ENCODE measurements around the gene BCAN.
"Not testable (repeated sequence)": the region's sequence is repeated elsewhere in the genome, so short reads cannot be mapped to it uniquely, and the experiment has no call there.

The BCAN gene

DNA sequence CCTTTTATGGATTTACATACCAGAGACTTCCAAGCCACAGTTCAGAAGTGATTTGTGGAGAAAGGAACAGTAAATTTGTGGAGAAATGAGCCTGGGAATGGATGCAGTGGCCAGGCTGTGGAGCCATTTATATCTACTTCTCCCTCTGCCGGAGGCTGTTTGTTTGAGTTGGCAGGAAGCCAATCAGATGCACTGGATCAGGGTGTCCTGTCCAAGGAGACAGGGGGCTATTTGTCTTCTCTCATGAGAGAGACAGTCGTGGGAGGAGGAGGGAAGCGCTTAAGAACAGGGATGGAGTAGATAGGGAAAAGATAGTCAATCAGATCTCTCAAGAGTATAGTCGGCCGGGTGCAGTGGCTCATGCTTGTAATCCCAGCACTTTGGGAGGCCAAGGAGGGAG lies 25.5 kb upstream of the BCAN start:
- DNase-seq, result peak in 50 of 56 donors; percentile 23 to 88 (median 64)

DNA sequence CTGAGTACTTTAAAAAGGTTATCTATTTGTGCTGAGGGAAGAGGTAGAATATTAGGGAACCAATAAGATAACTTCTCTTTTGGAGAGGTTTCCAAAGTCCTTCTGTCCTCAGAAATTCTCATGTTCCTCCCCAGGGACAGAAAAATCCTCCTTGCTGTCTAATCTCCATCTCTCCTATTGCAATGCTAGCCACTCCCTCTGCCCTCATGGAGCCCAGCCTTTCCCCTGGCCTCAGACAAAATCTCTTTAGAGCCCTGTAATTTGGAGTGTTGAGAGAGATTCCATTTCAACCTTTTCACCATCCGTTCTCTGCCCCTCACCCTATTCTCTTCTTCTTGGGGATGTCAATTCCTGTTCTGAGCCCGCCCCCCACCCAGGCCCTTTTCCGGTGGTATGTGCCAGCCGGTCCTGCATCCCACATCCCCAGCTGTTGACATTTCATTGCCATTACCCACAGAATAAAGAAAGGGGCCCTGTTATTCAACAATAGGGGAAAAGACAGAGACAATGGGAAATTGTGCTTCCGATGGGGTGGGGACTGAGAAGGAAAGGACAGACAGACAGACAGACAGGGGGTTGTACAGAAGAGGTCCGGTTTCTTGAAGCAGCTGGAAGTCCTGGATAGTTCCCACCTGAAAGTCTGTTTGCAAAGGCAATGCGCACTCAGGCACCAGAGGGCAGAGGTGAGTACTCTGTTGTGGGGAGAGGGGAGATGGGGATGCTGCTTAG lies 22.9 kb upstream of the BCAN start, which contains the start of gene HAPLN2:
Gene HAPLN2 (plus strand): TSS at position 563 of the 729 bp plus-strand sequence. CDS start 4,076 bp downstream, outside the sequence.
- peak in 43 of 56 donors; percentile 22 to 82 (median 53) for DNase-seq

DNA sequence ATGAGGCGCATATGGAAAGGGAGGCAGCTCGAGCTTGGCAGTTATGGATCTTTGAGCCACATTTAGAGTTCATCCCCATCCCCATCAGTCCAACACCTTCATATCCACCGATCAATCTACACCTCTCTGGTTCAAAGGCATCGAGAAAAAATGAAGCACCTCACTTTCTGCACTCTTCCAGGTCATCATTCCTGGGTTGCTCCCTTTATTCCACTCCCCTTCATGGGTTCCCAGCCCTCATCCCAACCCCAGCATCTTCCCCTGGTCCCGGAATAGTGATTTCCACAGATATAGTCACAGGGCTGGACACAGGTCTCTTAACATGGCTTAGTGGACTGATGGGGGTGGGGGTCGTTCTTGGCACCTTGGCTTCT lies 22.3 kb upstream of the BCAN start:
- peak in 1 of 56 donors; percentile 43 for DNase-seq

DNA sequence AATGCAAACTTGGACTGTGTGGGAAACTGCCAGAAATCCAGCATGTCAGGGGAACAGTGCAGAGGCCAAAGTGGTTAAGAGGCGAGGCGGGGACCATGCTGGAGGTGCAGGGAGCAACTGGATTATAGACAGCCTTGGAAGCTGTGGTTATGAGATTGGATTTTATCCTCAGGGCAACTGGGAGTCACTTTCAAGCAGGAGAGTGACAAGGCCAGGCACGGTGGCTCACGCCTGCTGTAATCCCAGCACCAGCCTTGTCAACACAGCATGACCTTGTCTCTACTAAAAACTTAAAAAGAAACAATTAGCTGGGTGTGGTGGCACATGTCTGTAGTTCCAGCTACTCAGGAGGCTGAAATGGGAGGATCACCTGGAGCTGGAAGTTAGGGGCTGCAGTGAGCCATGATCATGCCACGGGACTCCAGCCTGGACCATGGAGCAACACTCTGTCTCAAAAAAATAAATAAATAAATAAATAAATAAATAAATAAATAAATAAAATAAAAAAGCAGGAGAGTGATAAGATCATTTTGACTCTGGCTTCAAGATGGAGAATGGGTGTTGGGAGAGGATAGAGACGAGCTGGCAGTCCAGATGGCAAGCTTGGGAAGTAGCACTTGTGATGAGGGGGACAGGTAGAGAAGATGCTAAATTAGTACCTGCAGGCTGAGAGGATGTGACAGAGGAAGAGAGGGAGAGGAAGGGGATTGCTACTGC lies 19.2 kb upstream of the BCAN start:
- DNase-seq, result peak in 1 of 56 donors; percentile 30

DNA sequence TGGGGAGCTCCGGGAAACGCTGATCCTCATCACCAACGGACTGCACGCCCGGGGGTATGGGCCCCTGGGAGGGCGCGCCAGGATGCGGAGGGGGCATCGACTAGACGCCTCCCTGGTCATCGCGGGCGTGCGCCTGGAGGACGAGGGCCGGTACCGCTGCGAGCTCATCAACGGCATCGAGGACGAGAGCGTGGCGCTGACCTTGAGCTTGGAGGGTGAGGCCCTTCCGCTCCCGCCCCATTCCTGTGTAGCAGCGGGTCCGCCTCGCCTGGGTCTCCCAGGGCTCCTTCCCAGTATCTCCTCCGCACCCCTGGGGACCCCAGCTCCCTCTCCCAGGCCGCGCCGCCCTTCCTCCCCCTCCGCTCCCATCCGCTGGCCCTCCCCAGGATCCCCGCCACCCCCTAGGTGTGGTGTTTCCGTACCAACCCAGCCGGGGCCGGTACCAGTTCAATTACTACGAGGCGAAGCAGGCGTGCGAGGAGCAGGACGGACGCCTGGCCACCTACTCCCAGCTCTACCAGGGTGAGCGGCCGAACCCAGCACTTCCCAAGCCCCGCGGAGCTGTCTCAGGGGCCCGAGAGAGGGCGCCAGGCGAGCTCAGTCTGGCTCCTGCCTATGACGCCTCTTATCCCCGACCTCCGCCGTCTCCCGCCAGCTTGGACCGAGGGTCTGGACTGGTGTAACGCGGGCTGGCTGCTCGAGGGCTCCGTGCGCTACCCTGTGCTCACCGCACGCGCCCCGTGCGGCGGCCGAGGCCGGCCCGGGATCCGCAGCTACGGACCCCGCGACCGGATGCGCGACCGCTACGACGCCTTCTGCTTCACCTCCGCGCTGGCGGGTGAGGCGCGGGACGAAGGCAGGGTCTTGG lies 17.7 kb upstream of the BCAN start:
- peak in 27 of 56 donors; percentile 16 to 67 (median 40) for DNase-seq

DNA sequence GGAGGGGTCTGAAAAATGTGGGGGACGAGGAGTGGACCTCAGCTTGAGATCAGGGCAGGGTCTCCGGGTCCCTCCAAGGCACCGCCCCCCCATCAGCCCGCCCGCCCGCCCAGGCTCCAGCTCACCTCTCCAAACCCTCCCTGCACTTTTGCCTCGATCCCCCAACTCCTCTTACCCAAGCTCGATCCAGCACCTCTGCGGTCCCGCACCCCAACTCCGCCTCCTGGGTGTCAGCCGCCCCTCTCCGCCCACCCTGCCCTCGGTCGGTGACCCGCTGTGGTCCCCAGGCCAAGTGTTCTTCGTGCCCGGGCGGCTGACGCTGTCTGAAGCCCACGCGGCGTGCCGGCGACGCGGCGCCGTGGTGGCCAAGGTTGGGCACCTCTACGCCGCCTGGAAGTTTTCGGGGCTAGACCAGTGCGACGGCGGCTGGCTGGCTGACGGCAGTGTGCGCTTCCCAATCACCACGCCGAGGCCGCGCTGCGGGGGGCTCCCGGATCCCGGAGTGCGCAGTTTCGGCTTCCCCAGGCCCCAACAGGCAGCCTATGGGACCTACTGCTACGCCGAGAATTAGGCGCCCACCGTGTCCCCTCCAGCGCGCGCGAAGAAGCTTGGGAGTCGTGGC lies 17.0 kb upstream of the BCAN start:
- peak in 2 of 56 donors; percentile 27 to 28 for DNase-seq

DNA sequence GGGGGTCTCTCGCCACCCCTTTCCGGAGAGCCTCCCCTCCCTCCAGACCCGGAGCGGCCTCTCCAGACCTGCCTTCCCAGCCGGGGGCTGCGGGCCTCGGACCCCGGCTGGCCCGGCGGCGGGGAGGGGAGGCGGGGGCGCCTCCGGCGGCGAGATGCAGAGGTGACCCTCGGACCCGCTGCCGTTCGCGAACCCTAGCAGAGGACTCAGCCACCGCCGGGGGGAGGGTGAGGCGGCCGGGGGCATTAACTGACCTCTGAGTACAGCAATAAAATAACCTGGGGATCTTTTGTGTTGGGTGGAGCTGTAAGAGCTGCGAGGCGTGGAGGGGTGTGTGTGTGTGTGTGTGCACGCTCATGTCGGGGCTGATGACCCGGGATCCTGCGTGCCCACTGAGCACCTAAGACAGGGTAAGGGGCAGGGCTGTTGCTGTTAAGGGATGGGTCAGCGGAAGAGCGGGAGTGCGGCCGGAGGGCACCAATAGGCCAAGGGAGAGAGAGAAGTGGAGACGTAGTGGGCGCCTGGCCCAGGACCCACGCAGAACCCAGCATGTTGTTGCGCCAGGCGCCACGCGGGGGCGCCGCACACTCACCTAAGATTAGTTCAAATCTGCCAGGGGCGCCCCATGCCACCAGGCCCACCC lies 16.4 kb upstream of the BCAN start:
- peak in 43 of 56 donors; percentile 15 to 88 (median 46) for DNase-seq

DNA sequence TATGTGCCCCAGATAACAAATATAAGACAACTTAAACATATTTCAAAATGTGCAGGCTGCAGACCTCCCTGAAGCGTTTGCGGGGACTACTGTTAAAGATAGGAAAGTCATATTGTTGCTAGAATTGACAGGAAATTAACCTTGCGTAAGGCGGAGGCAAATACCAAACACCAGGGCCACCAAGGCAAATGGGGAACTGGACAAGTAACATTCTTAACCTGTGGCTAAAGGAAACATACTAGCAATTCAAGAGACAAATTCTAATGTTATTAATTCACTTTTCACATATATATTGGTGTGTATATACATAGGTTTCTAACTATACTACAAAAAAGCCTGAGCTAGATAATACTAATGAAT lies 15.9 kb upstream of the BCAN start:
- no peak for DNase-seq

DNA sequence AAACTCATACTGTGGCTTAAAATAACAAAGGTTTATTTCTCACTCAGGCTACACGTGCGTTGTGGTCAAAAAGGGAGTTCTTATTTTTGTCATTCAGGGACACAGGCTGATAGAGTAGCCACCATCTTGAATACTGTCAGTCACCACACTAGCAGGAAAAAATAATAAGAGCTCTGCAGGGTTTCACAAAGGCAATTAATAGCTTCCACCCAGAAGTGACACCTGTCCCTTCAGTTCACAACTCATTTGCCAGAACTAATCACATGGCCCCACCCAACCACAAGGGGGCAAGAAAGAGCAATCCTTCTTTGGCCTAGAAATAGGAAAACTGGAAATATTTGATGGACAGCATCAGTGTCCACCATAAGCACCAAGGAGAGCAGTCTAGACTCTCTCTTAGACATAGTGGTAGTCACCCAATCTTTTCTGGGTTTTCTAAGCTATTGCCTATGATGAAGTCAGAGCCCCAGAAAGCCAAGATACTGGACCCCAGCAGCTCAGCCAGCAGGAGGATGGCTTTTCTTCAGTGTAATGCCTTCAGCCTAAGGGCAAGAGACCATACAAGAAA lies 14.5 kb upstream of the BCAN start:
- DNase-seq, result peak in 15 of 56 donors; percentile 9 to 71 (median 22)

DNA sequence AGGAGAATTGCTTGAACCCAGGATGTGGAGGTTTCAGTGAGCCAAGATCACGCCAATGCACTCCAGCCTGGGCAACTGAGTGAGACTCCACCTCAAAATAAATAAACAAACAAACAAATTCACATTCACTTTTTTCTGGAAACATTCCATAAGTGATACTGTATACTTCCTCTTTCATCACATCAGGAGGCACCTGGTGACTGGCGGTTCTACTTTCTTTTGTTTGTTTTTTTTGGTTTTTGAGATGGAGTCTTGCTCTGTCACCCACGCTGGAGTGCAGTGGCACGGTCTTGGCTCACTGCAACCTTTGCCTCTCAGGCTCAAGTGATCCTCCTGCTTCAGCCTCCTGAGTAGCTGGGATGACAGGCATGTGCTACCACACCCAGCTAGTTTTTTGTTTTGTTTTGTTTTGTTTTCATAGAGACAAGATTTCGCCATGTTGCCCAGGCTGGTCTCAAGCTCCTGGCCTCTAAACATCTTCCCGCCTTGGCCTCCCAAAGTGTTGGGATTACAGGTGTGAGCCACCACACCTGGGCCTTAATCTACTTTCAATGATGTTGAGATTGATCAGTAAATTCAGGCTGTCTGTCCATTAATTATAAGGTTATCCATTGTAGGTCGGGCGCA lies 12.0 kb upstream of the BCAN start:
- DNase-seq, result no peak

DNA sequence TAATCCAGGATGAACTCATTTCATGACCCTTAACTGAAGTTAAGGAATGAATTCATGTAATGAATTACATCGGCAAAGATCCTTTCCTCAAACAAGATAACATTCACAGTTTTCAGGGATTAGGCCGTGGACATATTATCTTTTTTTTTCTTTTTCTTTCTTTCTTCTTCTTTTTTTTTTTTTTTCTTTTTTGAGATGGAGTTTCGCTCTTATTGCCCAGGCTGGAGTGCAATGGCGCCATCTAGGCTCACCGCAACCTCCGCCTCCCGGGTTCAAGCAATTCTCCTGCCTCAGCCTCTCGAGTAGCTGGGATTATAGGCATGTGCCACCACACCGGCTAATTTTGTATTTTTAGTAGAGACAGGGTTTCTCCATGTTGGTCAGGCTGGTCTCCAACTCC lies 10.8 kb upstream of the BCAN start:
- DNase-seq, result not testable (repeated sequence)

DNA sequence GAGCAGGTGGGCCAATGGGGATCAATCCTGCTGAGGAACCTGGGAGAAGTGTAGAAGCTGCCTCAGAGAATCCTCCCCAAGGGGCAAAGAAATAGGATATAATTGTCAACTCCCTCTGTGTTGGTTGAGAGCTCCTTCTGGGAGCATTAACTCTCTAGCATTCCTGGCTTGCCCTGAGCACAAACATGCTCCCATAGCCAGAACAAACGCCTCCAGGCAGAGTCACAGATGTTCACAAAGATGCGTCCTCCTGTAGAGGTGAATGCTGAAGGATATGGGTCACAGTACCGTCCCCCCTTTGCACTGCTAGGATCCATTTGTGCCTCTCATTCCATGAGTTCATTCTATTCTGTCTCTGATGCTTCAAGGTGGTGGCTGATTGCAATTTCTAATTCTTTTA lies 9.6 kb upstream of the BCAN start:
- DNase-seq, result no peak

DNA sequence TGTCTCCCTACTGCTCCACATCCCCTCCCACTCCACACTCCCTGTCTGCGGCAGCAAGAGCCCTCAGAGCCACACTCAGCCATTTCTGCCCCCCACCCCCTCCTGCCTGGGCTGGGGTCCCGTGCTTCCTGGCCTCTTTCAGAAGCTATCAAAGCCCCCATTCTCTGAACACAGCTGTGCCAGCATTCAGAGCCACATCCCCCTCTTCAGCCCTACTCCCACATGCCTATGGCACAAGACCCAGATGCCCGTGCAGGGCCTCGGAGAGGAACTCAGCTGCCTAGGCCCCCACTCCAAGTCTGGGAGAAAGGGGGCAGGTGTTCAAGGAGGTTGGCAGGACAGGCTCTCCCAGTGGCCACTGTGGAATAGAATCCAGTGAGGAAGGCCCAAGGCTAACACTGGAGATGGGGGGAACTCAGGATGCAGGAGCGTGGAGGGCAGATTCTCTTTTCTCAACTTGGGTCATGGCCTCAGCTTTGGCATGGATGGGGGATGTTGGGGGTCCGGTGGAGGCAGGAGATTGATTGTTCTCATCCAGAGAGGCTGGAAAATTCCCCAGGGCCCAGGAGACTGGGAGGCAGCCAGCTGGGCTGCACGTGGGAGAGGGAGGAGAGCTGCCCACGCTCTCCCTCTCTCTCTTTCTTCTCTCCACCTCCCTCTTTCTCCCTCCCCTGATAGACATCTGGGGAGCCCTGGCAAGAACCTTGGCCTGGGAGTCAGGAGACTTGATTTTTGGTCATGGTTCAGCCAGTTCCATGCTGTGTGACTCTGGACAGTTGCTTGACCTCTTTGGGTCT lies 3.5 kb upstream of the BCAN start:
- peak in 32 of 56 donors; percentile 26 to 85 (median 56) for DNase-seq

DNA sequence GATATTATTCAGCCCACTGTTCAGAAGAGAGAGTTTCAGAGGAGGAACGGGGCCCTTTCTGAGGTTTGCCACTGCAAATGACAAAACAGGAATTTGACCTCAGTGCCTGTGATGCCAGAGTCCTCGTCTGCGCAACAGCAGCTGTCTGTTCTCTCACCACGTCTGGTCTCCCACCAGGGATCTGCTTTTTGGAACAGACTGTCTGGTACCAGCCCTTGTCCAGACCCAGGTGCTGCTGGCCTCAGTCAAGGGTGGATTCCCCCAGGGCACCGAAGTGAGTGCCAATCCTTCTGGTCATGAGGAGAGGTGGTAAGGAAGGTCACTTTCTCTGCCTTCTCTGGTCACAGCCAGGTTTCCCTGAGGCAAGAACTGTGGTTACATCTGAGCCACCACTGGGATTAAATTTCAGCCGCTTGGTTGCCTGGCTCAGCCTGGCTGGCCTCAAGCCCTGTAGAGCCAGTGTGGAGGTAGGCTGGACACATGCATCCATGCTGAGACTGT lies 2.3 kb upstream of the BCAN start:
- peak in 1 of 56 donors; percentile 23 for DNase-seq

DNA sequence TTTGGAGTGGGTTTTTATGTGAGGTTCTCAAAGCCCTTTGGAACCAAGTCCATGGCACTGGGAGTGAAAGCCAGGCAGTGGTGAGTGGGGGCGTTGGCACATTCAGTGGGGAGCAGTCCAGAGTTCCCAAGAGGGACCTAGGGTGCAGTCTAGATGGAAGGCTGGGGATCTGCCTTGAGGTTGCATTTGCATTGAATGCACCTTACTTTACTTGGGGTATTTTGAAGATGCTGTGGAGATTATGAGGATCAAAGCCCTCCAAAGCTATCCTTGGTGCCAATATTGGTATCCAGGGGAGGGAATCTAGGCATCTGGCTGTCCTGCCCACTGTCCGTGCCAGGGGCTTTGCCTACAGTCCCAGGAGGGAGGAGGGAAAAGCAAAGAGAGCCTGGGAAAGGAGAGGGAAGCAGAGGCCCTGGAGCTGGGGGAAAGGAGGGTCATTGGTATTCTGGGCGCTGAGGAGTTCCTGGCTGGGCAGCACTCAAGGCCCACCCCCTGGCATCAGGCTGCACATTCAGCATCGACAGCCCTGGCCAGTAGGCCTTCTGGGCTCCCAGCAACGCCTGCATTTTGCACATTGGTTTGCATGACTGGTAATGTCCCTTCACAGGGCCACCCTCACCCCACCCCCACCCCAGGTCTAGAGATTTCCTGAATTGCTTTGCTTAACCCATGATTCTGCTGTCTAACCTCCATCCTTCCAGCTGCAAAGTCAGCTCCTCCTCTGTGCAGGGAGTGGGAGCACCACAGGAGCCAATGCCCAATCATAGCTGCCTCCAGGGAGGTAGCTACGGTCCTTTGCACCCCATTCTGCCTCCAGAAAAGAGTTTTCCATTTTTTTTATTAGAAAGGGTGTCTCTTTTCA lies 843 bp upstream of the BCAN start:
- DNase-seq, result peak in 45 of 56 donors; percentile 24 to 89 (median 68)

DNA sequence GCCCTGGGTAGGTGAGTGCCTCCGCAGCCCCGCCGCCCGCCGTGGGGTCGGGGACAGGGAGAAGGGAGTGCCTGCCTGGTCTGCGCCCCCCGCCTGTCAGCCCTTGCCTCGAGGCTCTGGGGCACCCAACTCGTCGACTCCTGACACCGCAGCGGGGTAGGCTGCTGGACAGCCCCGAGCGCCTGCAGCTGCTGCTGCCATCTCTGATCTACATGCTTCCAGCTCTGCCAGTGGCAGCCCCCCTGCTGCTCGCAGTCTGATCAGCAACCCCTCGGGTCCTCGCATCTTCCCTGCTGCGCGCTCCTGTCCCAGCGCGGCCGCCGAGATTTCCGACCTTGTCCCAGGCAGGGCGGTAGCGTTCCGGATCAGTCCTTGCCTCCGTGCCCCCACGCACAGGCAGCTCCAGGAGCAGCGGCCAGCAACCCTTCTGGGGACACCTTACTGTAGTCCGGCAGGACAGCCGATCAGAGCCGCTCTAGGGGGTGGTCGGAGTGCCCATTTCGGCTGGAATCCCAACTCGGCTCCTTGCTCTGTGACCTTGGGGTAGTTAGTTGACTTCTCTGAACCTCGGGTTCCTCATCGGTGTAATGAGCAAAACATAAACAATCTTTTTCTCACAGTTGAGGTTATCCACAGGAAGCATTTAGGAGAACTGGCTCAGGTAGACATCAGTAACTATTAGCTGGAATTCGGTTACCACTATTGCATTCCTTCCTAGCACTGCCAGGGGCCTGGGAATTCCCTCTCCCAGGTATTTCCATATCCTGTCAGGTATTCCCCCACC lies 540 bp downstream of the BCAN start:
- peak in 3 of 56 donors; percentile 34 to 60 (median 49) for DNase-seq

All from amygdala (tissue), 56 donors.